ENCODE data around the gene PRODH.
"Not testable (repeated sequence)": the region's sequence is repeated elsewhere in the genome, so short reads cannot be mapped to it uniquely, and the experiment has no call there.

PRODH gene

GRCh38 chr22:18967391-18968010 is 31.4 kb upstream of the PRODH start:
- DNase-seq = not testable (repeated sequence)

GRCh38 chr22:18966748-18967147 is 30.7 kb upstream of the PRODH start:
- DNase-seq = no peak

GRCh38 chr22:18965526-18966421 is 29.7 kb upstream of the PRODH start:
- no peak for DNase-seq

GRCh38 chr22:18964501-18965265 is 28.6 kb upstream of the PRODH start:
- not testable (repeated sequence) for DNase-seq

- not testable (repeated sequence) for DNase-seq
Measured at GRCh38 chr22:18964051-18964450, 28.0 kb upstream of the PRODH start.

- no peak for DNase-seq
Measured at GRCh38 chr22:18962308-18962635, 26.2 kb upstream of the PRODH start.

GRCh38 chr22:18961632-18962307 is 25.7 kb upstream of the PRODH start:
- not testable (repeated sequence) for DNase-seq

- DNase-seq = not testable (repeated sequence)
Measured at GRCh38 chr22:18961201-18961600, 25.1 kb upstream of the PRODH start.

GRCh38 chr22:18960166-18960820 is 24.2 kb upstream of the PRODH start:
- DNase-seq = not testable (repeated sequence)

GRCh38 chr22:18959741-18960140 is 23.6 kb upstream of the PRODH start:
- not testable (repeated sequence) for DNase-seq

GRCh38 chr22:18959266-18959665 is 23.2 kb upstream of the PRODH start:
- DNase-seq = not testable (repeated sequence)

- DNase-seq = not testable (repeated sequence)
Measured at GRCh38 chr22:18958738-18959137, 22.6 kb upstream of the PRODH start.

GRCh38 chr22:18958321-18958705 is 22.2 kb upstream of the PRODH start:
- DNase-seq = not testable (repeated sequence)

GRCh38 chr22:18957621-18958320 is 21.7 kb upstream of the PRODH start:
- not testable (repeated sequence) for DNase-seq

GRCh38 chr22:18956956-18957355 is 20.9 kb upstream of the PRODH start:
- not testable (repeated sequence) for DNase-seq

GRCh38 chr22:18956121-18956895 is 20.2 kb upstream of the PRODH start:
- not testable (repeated sequence) for DNase-seq

GRCh38 chr22:18955696-18956095 is 19.6 kb upstream of the PRODH start:
- DNase-seq = no peak

GRCh38 chr22:18954990-18955571 is 19.0 kb upstream of the PRODH start:
- no peak for DNase-seq

- not testable (repeated sequence) for DNase-seq
Measured at GRCh38 chr22:18954303-18954989, 18.4 kb upstream of the PRODH start.

- not testable (repeated sequence) for DNase-seq
Measured at GRCh38 chr22:18953128-18953527, 17.0 kb upstream of the PRODH start.
